Measurements from ENCODE around the gene RETN. TPM values are rescaled to one million over a fixed set of nuclear protein-coding genes. Genes with fewer than 3 reads are reported as not detected.

The RETN gene
- total RNA-seq, 1 experiment from 2014 or later = not detected

GRCh38 chr19:7677669-7678311, 8.9 kb downstream of the RETN start:
- no peak for DNase-seq (ENCODE audit: low read depth)
- in situ Hi-C loops (cut with HindIII; ENCODE audit: low pct_unique_long_range_greater_than_20kb, low sequenced_read_pairs) = no loop called here

DNA sequence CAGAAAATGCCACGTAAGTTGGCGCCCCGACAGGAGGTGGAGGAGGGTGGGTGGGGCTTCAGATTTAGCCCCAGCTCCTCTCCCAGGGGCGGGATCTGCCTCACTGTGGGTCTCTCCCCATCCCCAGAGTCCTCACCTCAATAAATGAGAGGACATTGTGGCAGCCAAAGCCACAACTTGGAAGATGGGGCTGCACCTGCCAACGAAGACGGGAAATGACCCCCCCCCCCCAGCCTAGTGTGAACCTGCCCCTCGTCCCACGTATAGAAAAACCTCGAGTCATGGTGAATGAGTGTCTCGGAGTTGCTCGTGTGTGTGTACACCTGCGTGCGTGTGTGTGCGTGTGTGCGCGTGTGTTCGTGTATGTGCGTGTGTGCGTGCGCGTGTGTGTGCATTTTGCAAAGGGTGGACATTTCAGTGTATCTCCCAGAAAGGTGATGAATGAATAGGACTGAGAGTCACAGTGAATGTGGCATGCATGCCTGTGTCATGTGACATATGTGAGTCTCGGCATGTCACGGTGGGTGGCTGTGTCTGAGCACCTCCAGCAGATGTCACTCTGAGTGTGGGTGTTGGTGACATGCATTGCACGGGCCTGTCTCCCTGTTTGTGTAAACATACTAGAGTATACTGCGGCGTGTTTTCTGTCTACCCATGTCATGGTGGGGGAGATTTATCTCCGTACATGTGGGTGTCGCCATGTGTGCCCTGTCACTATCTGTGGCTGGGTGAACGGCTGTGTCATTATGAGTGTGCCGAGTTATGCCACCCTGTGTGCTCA, 10.3 kb downstream of the RETN start:
- no peak for DNase-seq (ENCODE audit: low read depth)
- in situ Hi-C loops (cut with HindIII; ENCODE audit: low pct_unique_long_range_greater_than_20kb, low sequenced_read_pairs) = no loop called here

- in situ Hi-C loops (cut with HindIII; ENCODE audit: low pct_unique_long_range_greater_than_20kb, low sequenced_read_pairs) = no loop called here
- no peak for DNase-seq (ENCODE audit: low read depth)
These were observed 11.1 kb downstream of the RETN start for GRCh38 chr19:7679771-7680605.

DNA sequence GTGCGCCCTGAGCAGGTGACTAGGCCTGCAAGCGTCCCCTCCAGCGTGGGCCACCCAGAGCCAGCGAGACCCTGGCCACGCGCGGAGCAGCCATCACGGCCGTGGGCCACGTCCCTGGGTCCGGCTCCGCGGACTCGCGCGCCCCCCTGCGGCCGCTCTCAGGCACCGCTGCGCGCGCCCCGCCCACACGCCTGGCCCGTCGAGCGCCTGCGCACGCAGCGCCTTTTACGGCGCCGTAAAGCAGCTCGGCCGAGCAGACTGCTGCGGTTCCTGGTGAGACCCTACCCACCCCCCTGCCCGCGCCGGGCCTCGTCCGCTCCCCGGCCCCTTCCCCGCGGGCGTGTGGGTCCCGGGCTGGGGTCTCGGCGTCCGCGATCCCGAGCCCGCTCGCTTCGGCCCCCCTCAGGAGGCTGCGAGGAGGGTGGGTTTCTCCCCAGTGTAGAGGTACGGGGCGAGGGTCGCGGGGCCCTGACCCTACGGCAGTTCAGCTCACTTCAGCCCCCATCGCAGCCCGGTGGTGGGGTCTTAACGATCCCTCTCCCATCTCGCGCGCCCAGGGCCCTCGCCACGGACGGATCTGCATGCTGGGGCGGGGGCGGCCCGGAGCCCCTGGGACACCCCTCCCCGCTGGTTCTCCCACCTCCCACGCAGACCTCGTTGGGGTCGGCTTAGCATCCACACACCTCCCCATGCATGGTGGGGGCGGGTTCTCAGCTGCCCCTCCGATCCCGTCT, 11.9 kb downstream of the RETN start, which contains the start of gene TRAPPC5:
TRAPPC5 (plus strand) TSS at position 228 of the 734 bp plus-strand sequence. CDS start 1,421 bp downstream, outside the sequence.
- in situ Hi-C loops (cut with HindIII; ENCODE audit: low pct_unique_long_range_greater_than_20kb, low sequenced_read_pairs) = no loop called here
- peak; percentile 49 for DNase-seq (ENCODE audit: low read depth)

GRCh38 chr19:7681340-7682174, 12.7 kb downstream of the RETN start:
- DNase-seq (ENCODE audit: low read depth) = peak; percentile 31
- in situ Hi-C loops (cut with HindIII; ENCODE audit: low pct_unique_long_range_greater_than_20kb, low sequenced_read_pairs) = no loop called here

DNA sequence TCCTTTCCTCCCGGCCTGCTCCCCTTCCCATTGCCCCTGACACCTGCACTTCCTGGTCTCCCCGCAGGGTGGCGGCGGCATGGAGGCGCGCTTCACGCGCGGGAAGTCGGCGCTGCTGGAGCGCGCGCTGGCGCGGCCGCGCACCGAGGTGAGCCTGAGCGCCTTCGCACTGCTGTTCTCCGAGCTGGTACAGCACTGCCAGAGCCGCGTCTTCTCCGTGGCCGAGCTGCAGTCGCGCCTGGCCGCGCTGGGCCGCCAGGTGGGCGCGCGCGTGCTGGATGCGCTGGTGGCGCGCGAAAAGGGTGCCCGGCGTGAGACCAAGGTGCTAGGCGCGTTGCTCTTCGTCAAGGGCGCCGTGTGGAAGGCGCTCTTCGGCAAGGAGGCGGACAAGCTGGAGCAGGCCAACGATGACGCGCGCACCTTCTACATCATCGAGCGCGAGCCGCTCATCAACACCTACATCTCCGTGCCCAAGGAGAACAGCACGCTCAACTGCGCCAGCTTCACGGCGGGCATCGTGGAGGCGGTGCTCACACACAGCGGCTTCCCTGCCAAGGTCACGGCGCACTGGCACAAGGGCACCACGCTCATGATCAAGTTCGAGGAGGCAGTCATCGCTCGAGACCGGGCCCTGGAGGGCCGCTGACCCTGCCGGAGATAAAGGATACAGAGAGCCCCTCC, 13.5 kb downstream of the RETN start:
- in situ Hi-C loops (cut with HindIII; ENCODE audit: low pct_unique_long_range_greater_than_20kb, low sequenced_read_pairs) = no loop called here
- DNase-seq (ENCODE audit: low read depth) = no peak

DNA sequence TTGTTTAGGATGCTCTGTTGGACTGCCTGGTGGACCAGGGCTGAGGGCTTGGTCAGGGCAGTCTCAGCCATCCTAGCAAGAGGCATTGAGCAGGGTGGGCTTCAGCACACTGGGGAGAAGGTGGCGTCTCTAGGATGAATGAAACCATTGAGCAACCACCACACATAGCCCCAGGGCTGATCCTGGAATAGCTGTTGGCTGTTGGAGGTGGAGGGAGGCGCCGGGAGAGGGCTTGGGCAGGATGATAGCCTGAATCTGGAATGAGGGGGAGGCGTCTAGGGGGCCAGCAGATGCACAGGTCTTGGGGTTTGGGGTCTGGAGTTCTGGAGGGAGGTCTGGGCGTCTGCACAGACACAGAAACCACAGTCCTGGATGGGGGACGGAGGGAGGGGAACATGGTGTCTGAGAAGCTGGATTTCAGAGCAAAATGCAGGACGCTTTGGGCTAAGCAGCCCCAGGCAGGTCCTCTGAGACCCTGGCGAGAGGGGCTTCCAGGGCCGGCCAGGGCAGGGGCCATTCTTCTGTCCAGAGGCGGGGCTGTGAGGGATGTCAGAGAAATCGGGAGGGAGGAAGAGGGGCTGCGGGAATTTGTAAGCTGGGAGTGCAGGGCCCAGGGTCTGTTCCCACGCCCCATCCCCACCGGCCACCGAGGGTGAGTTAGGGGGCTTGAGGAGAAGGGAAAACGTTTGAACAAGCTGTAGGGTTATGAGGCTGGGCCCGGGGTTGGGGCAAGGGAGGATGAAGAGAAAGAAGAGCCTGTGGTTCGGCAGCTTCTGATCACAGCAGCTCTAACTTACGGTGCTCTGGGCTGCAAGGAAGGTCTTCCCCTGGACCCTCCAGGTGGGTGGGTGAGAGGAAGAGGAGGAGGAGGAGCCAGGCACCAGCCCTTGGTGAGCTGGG, 16.9 kb downstream of the RETN start:
- in situ Hi-C loops (cut with HindIII; ENCODE audit: low pct_unique_long_range_greater_than_20kb, low sequenced_read_pairs) = no loop called here

GRCh38 chr19:7687177-7687576, 18.3 kb downstream of the RETN start:
- in situ Hi-C loops (cut with HindIII; ENCODE audit: low pct_unique_long_range_greater_than_20kb, low sequenced_read_pairs) = no loop called here
- DNase-seq (ENCODE audit: low read depth) = no peak

More for the DNA sequence above, 16.9 kb downstream of the RETN start:
- DNase-seq (ENCODE audit: low read depth) = no peak

DNA sequence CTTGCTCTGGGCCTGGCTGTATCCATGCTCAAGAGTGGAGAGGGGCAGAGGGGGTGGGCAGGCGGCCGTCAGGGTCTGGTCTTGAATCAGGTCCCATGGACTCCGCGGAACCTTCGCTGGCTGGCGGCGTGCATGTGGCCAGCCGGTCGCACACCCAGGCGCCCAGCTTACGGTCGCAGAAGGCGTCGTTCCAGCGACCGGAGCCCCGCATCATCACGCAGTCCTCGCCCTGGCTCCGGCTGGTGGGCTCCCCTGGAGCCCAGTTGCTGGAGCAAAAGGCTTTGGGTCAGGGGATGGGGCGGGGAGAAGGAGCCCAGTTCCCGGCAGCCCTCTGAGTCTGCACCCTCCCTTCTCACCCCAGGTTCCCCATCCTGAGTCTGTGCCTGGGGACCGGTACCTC, 20.3 kb downstream of the RETN start:
- in situ Hi-C loops (cut with HindIII; ENCODE audit: low pct_unique_long_range_greater_than_20kb, low sequenced_read_pairs) = no loop called here
- no peak for DNase-seq (ENCODE audit: low read depth)

DNA sequence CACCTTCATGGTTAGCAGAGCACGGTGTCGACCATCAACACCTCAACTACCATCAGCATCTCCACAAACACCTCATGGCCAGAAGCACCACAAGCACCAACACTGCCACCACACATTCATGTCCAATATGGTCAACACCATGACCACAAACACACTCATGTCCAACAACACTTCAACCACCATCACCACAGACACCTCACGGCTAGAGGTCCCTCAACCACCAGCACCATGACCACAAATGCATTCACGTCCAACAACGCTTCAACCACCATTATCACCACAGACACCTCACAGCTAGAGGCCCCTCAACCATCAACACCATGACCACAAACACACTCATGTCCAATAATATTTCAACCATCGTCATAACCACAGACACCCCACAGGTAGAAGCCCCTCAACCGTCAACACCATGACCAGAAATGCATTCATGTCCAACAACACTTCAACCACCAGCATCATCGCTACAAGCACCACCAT, 22.0 kb downstream of the RETN start:
- no peak for DNase-seq (ENCODE audit: low read depth)

DNA sequence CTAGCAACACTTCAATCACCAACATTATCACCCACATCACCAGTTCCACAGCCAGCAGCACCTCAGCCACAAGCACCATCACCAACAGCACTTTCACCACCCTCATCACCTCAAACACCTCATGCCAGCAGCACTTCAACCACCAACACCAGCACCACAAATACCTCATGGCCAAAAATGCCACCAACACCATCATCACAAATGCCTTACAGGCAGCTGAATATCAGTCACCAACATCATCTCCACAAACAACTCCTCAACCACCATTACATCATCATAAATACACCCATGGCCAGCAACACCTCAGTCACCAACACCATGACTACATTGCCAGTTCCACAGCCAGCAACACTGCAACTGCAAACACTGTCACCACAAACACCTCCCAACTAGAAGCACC, 22.6 kb downstream of the RETN start:
- no peak for DNase-seq (ENCODE audit: low read depth)
- in situ Hi-C loops (cut with HindIII; ENCODE audit: low pct_unique_long_range_greater_than_20kb, low sequenced_read_pairs) = no loop called here

More for the DNA sequence above, 22.0 kb downstream of the RETN start:
- in situ Hi-C loops (cut with HindIII; ENCODE audit: low pct_unique_long_range_greater_than_20kb, low sequenced_read_pairs) = no loop called here

DNA sequence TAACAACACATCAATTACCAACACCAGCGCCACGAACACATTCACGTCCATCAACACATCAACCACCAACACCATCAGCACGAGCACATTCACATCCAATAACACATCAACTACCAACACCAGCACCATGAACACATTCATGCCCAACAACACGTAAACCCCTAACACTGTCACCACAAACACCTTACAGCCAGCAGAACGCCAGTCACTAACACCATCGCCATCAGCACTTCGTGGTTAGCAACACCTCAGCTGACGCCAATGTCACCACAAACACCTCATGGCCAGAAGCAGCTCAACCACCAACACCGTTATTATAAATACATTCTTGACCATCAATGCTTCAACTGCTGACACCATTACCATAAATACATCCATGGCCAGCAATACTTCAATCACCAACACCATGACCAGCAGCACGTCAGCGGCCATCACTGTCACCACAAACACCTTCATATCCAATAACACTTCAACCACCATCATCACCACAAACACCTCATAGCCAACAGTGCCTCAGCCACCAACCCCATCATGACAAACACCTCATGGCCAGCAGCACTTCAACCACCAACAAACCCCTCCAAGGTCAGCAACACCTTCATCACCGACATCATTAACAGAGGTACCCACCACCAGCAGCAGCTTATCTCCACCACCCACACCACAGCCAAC, 23.7 kb downstream of the RETN start:
- DNase-seq (ENCODE audit: low read depth) = no peak
- in situ Hi-C loops (cut with HindIII; ENCODE audit: low pct_unique_long_range_greater_than_20kb, low sequenced_read_pairs) = no loop called here

DNA sequence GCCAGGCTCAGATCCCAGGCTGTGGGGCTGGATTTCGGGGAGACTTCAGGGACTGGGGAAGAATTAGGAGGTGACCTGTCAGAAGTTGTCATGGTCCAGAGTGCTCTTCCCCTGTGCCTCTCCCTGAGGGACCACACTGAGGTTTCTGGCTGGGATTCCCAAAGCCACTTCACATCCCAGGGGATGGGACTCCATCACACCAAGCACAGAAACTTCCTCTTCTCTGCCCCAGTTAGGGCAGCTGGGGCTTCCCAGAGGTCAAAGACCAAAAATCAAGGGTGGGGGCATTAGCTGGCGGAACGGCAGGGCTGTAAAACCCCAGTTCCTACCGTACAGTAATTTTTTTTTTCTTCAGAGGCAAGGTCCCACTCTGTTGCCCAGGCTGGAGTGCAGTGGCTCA, 25.6 kb downstream of the RETN start:
- DNase-seq (ENCODE audit: low read depth) = no peak
- in situ Hi-C loops (cut with HindIII; ENCODE audit: low pct_unique_long_range_greater_than_20kb, low sequenced_read_pairs) = no loop called here

DNA sequence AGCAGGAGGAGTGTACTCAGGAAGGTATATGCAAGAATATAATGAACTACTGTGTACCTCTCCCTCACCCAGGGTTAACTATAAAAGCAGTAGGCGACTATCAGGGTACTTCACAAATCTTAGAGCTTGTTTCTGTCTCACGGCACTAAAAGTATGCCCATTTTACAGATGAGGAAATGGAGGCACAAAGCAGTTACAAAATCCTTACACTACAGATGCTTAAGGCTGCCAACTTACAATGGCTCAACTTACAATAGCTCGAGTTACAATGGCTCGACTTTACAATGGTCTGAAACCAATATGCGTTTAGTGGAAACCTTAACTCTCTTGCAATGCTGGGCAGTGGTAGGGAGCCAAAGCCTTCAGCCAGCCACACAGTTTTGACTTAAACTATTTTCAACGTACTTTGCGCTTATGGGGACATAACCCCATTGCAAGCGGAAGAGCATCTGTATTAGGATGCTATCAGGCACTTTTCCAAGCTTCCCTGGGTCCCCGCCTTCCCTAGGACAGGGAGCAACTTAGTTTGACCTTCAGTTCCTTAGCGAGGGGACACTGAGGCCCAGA, 29.0 kb downstream of the RETN start:
- in situ Hi-C loops (cut with HindIII; ENCODE audit: low pct_unique_long_range_greater_than_20kb, low sequenced_read_pairs) = no loop called here
- no peak for DNase-seq (ENCODE audit: low read depth)

- no peak for DNase-seq (ENCODE audit: low read depth)
- in situ Hi-C loops (cut with HindIII; ENCODE audit: low pct_unique_long_range_greater_than_20kb, low sequenced_read_pairs) = no loop called here
These were observed 29.7 kb downstream of the RETN start for GRCh38 chr19:7698583-7698982.
